Suprapubic skin (tissue), 3 donors: ENCODE measurements around the gene MBLAC1.

Experiments
- EP300 ChIP-seq: sonication (generic); formaldehyde crosslinking; IDR thresholded peaks from one replicate; pipeline ENCODE4 v1.6.1; 2017; ENCODE audit warnings: antibody characterized with exemption
- TF ChIP-seq, protein P1 (sequence below), 2 donors: fragments of 200-600 bp in 1 of 2; fragments of 450-650 bp in 1 of 2; sonication (generic) in 1 of 2; IDR thresholded peaks; one replicate each; pipeline ENCODE4 v1.5.1; 2016 to 2019; ENCODE audit warnings: antibody characterized with exemption in 2 of 2, mild to moderate bottlenecking in 1 of 2, moderate library complexity in 1 of 2

DNA sequence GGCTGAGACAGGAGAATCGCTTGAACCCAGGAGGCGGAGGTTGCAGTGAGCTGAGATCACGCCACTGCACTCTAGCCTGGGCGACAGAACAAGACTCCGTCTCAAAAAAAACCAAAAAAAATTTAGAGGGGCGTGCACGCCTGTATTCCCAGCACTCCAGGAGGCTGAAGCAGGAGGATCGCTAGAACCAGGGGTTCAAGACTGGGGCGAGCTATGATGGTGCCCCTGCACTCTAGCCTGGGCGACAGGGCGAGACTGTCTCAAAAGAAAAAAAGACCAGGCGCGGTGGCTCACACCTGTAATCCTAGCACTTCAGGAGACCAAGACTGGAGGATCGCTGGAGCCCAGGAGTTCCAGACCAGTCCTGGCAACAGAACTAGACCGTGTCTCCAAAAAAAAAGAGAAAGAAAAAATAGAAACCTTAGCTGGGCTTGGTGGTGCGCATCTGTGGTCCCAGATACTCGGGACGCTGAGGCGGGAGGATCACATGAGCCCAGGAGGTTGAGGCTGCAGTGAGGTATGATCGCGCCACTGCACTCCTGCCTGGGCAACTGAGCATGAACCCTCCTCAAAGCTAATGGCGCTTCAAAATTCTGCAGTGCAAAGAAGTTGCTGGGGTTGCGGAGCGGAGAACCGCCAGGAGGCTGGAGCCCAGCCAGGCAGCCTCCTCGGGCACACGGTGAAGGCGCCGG is 382 bp upstream of the MBLAC1 start:
- TF ChIP-seq, protein P1, sequence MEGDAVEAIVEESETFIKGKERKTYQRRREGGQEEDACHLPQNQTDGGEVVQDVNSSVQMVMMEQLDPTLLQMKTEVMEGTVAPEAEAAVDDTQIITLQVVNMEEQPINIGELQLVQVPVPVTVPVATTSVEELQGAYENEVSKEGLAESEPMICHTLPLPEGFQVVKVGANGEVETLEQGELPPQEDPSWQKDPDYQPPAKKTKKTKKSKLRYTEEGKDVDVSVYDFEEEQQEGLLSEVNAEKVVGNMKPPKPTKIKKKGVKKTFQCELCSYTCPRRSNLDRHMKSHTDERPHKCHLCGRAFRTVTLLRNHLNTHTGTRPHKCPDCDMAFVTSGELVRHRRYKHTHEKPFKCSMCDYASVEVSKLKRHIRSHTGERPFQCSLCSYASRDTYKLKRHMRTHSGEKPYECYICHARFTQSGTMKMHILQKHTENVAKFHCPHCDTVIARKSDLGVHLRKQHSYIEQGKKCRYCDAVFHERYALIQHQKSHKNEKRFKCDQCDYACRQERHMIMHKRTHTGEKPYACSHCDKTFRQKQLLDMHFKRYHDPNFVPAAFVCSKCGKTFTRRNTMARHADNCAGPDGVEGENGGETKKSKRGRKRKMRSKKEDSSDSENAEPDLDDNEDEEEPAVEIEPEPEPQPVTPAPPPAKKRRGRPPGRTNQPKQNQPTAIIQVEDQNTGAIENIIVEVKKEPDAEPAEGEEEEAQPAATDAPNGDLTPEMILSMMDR (IDR thresholded peaks at IDR 0.05): peak in 1 of 2 donors; percentile 1
- TF ChIP-seq EP300: no peak
